Hematopoietic multipotent progenitor cell treated with erythropoietin and hydrocortisone succinate and interleukin-3 and kit ligand, for 17 days (in vitro differentiated cells): ENCODE measurements around the gene TAS2R40.
"Not testable (repeated sequence)": the region's sequence is repeated elsewhere in the genome, so short reads cannot be mapped to it uniquely, and the experiment has no call there.

Experiments
- DNase-seq: peaks from one replicate; pipeline ENCODE4 v3.0.0-alpha.2; 2015; ENCODE audit warnings: low spot score

TAS2R40 gene

GRCh38 chr7:143250822-143251221 lies 29.0 kb downstream of the TAS2R40 start:
- no peak for DNase-seq

DNA sequence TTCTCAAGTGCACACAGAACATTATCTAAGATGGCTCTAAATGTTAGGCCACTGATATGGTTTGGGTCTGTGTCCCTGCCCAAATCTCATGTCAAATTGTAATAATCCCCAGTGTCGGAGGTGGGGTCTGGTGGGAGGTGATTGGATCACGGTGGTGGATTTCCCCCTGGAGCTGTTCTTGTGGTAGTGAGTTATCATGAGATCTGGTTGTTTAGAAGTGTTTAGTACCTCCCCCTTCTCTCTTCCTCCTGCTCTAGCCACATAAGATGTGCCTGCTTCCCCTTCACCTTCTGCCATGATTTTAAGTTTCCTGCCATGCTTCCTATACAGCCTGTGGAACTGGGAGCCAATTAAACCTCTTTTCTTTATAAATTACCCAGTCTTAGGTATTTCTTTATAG lies 30.2 kb downstream of the TAS2R40 start:
- DNase-seq, result no peak

- no peak for DNase-seq
These were observed 33.7 kb downstream of the TAS2R40 start for GRCh38 chr7:143255564-143255963.

- peak; percentile 44 for DNase-seq
These were observed 34.5 kb downstream of the TAS2R40 start for GRCh38 chr7:143256325-143256724.

DNA sequence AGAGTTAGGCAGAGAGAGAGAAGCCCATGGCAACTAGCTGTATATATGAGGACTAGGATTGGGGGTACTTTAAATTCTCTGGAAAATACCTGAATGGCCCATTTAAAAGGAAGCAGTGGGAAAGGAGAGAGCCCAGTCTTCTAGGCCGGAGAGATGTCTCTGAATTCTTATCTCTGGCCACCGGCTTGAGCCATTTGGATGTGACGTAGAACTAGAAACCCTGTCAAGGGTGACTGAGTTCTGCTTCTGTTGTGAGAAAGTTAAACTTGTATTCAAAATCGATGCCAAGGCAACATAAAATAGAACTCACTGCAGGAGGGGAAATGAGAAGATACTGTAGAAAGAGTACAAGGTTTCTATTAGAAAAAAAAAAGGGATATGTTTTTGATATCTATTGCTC lies 35.1 kb downstream of the TAS2R40 start:
- DNase-seq, result peak; percentile 68

GRCh38 chr7:143257501-143257900 lies 35.7 kb downstream of the TAS2R40 start:
- peak; percentile 14 for DNase-seq

GRCh38 chr7:143258831-143259230 lies 37.0 kb downstream of the TAS2R40 start:
- DNase-seq, result peak; percentile 62

DNA sequence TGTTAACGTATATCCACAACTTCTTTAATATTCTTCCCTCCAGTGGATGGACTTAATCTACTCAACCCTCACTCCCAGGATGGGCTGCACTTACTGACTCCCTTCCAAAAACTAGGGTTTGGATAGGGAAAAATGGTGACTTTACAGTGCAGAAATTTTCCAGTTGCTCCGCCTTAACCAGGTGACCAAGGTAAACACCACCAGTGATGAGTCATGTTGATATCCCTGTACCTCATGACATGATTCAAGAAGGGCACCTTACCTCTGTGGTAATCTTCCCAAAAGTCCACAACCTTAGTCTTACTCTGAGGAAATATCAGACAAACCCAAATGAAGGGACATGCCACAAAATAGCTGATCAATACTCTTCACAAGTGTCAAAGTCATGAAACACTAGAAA lies 37.9 kb downstream of the TAS2R40 start:
- DNase-seq, result peak; percentile 33

GRCh38 chr7:143261901-143262300 lies 40.1 kb downstream of the TAS2R40 start:
- DNase-seq, result no peak

GRCh38 chr7:143263266-143264195 lies 41.7 kb downstream of the TAS2R40 start, which contains the start of gene GSTK1:
Gene GSTK1 (plus strand): TSS chr7:143263441. CDS start chr7:143263514, 73 bp downstream.
- DNase-seq, result peak; percentile 40

GRCh38 chr7:143264196-143264568 lies 42.3 kb downstream of the TAS2R40 start:
- not testable (repeated sequence) for DNase-seq

- DNase-seq, result no peak
These were observed 43.3 kb downstream of the TAS2R40 start for GRCh38 chr7:143265017-143265693.

DNA sequence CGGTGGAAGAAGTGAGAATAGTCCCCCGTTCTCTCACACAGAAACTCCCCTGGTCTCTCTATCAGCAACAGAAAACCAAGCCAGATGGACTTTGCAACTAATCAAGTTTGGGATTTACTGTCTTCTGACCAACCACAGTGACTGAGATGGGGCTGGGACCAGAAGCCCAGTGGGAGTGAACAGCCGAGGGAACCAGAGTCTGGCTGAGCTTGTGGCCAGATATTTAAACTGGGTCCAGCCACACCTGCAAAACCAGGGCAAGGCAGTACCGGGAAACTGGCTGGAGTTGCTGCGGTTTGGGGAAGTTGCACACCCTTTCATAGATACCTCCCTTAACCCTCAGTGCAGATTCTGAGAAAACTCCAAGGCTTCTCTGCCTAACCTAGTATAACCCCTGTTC lies 47.4 kb downstream of the TAS2R40 start:
- DNase-seq, result no peak

- DNase-seq, result no peak
These were observed 49.4 kb downstream of the TAS2R40 start for GRCh38 chr7:143271240-143271639.
